HG02981 (cell line): Measurements from ENCODE around the gene KCNH2.

Source experiments
- ATAC-seq: cut with Tn5 transposase; IDR thresholded peaks from one replicate; pipeline ENCODE4 v1.9.1; 2021; ENCODE audit warnings: mild to moderate bottlenecking, moderate library complexity; ENCODE audit not compliant: unreplicated experiment

Gene KCNH2

DNA sequence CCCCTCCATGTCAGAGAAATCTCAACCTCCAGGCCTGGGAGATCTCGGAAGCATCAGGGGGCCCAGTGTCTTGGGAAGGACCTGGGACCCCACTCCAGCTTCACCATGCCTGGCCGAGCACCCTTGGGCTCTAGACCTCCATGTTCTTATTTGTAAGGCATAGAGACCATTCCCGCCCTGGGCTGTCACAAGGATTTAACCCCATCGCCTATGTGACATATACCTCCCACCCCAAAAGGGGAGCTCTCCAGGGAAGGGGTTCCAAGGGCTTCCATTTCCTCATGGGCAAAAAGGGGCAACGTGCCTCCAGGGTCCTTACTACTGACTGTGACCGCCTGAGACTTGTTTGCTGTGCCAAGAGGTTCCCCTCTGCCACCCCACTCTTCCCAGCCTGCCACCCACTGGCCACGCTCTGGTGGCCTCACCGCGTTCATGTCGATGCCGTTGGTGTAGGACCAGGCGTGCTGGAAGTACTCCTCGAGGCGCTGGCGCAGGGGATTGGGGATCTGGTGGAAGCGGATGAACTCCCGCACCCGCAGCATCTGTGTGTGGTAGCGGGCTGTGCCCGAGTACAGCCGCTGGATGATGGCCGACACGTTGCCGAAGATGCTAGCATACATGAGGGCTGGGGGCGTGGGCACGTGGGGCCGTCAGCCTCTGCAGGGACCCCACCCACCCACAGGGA, 27.5 kb downstream of the KCNH2 start:
- no peak for ATAC-seq

DNA sequence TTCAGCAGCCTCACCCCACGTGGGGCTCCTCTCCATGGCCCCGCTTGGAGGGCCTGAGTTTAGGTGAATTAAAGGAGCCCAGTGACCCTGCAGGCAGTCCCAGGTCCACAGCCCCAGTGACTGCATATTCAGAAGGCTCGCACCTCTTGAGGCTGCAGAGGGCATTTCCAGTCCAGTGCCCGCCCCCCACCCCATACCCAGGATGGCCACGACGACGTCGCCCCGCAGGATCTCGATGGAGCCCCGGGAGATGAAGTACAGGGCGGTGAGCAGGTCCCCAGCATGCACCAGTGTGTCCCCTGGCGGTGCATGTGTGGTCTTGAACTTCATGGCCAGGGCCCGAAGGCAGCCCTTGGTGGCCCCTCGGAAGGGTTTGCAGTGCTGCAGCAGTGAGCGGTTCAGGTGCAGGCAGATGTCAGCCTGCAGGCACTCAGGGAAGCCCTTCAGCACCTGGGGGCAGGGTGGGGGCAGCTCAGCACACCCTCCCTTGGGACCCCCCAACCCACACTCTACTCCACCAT, 28.1 kb downstream of the KCNH2 start:
- no peak for ATAC-seq

DNA sequence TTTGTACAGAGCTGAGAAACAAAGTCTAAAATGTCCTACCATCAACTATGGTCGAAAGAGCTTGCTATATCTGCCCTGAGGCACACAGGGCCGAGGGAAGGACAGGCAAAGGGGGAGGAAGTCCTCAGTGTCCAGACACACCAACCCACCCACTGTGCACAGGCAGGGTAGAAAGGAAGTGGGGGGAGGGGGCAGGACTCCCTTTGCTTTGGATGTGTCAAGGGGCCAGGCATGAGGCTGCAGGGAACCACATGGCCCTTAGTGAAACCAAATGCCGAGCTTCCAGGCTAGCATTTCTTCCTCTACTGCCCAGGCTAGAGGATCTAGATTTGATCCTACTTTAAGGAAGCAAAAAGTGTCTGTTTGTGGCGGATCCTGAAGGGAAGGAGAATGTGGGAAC, 28.6 kb downstream of the KCNH2 start:
- no peak for ATAC-seq

DNA sequence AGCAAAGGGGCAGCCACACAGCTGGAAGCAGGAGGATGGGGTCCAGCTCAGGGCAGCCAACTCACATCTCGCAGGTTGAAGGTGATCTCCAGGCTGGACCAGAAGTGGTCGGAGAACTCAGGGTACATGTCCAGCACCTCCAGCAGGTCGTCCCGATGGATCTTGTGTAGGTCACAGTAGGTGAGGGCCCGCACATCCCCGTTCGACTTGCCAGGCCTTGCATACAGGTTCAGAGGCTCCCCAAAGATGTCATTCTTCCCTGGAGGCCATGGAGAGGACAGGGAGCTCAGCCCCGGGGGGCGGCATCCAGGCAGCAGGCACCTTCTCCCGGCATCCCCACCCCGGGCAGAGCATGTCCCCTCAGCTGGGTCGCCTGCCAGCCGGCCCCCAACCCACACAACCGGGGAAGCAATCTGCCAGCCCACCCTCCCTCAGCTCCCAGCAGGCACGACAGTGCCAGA, 29.3 kb downstream of the KCNH2 start:
- no peak for ATAC-seq

DNA sequence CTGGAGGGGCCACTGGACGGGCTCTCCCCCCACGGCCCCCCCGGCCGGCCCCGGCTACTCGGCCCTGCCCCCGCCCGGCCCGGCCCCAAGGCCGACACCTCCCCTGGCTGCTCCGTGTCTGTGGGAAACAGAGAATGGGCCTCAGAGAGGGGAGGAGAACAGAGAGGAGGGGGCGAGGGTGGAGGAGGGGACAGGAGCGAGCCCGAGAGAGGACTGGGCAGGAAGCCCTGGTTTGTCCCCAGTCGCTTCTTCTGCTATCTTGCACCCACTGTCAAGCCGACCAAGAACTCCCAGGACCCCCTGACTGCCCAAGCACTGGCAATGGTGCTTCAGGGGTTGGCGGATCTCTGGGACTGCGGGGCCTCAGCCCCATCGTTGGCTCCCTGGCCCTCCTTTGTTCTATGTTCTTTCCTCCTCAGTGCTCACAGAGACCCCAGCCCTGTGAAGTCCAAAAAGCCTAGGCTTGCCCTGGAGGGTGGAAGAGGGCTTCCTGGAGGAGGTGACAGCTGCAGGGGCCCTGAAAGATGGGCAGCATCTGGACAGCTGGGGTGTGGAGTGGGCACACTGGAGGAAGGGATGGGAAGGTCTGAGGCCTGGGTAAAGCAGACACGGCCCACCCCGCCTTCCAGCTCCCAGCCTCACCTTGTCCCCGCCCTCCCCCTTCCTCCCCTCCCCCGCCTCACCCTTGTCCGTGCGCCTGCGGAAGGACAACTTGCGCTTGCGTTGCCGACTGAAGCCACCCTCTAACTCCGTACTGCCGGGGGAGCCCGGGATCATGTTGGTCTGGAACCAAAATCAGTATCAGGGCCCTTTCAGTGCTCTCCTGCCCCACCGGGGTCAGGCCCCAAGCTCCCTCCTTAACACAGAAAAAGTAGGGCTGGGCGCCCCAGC, 30.1 kb downstream of the KCNH2 start:
- no peak for ATAC-seq

DNA sequence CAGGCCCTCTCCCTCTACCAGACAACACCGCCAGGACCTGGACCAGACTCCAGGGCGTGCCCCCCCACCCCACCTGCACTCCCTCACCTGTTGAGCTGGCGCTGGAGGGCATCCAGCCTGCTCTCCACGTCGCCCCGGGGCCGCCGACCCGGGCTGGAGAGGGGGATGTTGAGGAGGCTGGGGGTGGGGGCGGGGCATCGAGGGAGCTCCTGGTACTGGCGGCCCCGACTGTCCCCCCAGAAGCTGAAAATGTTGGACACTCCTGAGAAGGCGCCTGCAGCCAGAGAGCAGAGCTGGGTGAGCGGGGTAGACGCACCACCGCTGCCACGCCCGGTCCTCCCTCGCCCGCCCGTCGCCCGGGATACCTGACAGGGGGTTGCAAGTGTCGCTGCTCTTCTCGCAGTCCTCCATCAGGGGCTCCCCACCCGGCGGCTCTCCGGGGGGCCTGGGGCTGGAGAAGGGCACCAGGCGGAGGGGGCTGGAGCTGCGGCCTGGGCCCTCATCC, 30.8 kb downstream of the KCNH2 start:
- no peak for ATAC-seq

DNA sequence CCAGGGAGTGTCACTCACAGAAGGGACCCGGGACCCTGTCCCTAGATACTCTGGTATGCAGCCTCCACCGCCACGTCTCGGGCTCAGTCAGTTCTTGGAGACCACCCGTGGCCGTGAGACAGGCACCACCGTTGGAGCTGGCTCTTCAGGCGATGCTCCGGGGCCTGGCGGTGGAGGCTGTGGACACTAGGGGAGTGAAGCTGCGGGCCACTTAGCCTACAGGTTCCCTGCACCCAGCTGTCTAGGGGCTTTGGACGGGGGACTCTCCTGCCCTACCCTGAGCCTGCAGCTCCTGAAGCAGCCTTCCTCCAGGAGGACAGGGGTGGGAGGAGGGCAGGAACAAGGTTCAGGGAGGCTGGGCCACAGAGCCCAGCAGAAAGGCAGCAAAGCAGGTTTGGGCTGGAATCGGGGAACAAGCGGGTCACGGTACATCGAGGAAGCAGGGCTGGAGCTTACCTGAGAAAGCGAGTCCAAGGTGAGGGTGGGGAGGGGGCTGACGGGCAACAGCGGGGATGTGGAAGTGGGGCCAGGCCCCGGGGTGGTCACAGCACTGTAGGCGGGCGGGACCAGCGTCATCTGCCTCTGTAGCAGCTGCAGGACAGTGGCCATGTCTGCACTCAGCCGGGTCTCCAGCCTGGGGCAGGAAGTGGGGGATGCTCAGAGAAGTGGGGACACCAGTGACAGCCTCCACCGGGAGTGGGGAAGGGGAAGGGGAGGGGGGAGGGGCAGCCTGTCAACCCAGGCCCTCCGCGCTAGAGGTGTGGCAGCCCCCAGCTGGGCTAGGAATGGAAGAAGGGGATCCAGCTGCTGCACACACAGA, 31.5 kb downstream of the KCNH2 start:
- no peak for ATAC-seq

DNA sequence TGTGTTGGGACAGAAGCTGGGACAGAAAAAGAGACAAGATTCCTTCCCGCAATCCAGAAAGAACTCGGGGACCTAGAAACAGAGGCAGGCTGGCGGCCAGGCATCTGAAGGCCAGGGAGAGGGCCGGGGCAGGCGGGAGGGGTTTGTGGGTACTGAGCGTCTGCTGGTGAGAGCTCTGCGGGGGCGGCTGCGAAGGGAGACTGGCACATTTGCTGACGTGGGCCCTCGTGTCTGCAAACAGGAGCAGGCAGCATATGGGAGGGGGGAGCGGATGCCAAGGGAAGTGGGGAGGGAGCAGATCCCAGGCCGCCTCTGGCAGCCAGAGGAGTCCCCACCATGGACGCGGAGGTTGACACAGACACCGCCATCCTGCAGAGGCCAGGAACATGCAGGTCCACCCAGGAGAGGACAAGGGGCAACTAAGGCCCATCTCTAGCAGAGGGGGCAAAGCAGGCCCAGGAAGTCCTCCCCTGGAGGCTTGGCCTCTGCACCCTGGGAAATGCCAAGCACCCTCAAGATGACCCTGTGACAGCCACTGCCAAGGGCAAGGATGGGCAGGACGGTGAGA, 32.2 kb downstream of the KCNH2 start:
- ATAC-seq, result no peak

DNA sequence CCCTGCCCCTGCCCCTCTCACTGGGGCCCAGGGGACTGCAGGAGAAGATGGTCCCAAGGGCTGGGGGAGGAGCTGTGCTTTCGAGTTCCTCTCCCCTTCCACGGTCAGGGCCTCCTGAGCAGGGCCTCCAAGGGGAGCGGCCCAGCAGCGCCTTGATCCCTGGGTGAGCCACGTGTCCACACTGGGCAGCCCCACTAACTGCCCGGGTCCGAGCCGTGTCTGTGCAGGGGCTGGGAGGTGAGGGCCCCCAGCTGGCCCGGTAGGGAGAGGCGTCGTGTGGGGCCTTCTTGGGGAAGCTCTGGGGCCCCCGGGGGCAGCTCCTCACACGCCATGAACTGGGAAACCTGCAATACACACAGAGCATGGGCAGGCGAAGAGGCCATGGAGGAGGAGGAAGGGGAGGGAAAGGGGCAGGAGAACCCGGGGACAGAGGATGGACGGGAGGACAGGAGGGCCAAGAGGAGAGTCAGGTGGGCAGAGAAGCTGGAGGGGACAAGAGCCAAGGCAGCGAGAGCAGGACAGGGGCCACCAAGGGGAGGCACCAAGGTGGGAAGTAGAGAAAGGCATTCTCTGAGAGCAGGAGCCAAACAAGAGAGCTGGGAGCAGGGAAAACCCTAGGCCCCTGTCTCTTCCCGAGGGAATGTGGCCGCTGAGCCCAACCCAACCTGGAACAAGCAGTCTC, 32.8 kb downstream of the KCNH2 start:
- ATAC-seq, result no peak

DNA sequence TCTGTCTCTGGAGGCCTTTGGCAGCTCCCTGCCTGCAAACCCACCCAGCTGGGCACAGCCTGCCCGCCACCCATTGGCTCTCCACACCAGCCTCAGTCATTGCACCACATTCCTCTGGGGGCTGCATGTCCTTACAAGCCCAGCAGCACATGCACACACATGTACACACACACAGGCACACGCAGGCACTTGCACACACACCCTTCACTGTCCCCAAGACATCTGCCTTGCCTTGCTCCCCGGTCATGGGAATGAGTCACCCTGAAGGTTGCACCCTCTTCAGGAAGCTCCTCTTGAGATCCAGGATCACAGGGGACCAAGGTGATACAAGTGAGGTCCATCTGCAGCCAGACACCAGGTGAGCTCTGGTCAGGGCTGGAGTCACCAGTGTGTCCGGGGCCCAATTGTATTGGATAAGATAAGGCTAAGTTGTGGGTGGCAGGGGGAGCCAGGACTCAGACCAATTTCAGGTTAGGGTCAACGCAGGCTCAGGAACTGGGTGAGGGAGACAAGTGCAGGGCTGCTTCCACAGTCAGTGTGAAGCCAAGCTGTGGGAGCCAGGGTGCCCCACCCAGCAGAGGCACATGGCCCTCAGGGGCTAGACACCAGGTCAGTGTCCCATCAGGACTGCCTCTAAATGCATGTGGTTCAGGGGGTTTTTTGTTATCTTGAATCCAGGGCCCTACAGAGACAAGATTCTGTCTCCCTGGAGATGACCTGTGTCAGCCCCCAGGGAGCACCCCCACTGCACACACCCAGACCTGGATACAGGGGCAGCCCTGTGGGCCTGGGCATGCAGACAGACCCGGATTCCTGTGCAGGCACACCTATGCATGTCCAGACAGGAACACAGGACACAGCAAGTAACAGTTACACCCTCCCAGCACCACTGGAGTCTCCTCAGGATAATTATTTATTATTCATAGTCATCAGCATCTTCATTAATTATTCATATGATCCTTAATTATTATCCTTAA, 33.8 kb downstream of the KCNH2 start:
- ATAC-seq, result no peak

DNA sequence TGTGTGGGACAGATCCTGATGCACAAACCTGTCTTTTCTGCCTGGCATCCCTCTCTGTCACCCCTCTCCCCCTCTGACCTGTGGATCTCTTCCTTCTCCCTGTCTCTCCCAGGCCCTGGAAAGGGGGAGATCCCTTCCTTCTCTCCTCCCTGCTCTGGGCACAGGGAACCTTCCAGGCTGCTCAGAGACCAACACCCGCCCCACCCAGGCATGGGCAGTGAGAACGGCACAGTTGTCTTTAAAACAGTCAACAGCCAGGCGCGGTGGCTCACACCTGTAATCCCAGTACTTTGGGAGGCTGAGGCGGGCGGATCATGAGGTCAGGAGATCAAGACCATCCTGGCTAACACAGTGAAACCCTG, 34.7 kb downstream of the KCNH2 start:
- no peak for ATAC-seq

DNA sequence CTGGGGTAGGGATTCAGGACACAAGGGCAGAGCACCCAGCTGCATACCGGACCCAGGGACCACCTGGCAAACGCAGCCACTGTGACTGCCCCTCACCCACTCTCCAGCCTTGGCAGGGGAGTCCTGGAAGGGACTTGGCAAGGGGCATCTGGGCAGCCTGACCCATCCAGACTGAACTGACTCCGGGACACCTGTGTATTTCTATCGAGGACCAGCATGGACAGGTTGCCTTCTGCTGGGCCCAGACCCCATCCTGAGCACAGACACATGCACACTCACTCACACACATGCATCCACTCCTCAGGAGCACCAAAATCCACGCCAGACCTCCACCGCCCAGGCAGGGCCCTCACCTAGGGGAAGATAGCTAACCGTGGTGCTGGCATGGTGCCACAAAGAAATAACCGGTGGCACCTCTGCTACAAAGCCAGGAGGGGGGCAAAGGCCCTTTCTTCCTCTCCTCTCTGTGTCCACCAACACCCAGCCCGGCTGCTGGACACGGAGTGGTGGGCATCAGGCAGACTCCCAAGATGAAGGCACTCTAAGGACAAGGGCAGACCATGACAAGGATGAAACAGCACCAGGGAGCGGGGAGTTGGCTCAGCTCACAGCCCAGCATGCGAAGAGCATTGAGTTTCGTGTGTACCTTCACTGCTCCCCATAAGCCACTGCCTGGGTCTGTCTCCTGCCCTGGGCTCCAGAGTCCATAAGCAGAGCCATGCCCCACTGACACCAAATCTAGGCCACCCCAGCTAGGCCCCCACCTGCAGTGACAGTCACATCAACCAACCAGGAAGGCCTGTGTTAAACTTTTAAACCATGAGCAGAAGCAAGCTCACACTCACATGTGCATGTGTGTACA, 35.3 kb downstream of the KCNH2 start:
- ATAC-seq, result no peak

DNA sequence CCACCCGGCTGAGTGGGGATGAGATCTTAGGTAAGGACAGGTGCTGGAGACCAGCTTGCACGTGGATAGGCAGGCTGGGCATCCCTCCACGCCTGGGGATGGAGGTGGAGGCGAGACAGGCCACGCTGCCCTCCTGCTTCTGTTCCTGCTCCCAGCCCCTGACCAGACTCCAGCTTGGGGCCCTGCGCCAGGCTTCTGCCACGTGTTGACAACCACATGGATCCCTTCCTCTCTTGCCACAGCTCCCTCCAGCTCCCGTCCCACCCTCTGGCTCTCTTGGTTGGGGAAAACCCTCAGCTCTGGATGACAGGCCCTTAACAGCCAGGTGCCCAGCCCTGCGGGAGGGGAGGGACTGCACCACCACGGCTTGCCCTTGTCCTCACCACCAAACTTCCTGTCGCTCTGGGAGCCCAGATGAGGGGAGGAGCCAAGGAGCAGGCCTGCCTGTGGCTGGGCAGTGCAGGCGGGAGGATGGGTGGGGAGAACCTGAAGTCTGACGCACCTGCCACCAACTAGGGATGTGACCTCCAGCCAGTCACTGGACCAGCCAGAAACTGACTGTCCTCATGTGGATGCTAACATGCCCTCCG, 36.0 kb downstream of the KCNH2 start:
- ATAC-seq, result no peak

DNA sequence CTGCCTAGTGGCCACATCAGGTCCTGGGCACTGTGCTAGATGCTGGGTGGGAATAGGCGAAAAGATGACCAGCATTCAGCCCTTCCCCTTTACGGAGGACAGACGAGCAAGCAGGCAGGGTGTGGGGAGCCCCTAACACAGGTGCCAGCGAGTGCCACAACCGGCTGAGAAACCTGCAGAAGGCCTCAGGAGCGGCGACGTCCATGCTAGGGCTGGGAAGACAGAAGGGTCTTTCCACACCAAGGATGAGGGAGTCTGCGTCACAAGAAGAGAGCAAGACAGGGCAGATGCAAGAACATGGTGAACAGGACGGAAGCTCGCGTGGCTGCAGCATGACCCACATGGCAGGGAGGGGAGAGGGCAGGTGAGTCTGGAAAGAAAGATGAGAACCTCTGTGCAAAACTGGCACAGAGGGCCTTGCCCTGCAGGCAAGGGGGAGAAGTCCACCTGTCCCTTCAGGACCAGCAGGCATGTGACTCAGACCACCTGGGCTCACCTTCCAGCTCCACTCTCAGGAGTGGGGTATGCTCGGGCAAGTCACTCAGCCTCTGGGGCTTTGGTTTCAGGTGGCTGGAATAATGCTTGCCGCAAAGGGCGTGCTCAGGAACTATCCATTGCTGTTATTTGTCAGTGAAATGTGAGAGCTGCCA, 36.6 kb downstream of the KCNH2 start:
- ATAC-seq, result no peak

DNA sequence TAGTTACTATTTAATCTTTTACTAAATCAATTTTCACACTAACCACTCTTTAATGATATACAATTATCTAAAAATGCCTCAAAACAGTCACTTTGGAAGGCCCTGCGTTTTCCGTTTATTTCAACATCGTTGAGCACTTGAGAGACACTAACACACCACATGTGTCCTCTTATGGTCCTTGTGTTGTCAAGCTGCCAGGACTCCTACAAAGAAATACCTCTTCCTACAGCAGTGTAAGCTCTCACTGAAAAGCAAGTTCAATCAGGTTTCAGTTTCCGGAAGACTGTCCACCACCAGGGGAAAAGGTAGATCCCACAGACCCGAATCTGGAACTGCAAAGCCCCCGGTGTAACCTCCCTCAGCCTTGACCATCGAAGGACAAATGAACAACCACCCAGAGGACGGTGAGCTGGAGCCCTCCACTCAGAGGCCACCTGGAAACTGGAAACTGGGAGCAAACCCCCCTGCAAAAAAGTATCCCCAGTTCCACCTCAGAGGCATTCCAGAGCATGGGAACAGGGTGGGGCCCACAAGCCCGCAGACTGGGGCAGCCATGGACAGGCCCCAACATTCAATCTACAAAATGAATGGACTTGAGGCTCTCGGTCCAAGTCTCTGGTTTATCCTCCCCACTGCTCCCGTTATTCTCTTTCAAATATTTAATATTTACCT, 37.6 kb downstream of the KCNH2 start:
- ATAC-seq, result no peak

DNA sequence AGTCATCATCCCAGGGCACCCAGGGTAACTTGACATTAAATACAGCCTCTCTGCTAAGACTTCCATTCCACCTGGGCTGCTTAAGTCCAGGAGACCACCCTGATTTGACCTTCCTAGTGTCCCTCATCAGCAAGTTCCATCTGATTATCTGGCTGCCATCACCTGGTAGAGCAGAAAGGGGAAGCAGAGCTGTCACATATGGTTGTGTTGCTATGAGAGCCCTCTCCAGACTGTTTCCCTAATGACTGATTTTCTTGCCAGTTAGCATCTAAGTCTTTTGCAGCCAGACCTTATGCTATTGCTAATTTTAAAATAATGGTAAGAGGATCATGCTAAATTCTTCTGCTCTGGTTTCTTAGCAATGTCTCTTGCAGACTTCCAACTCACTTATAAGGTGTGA, 38.7 kb downstream of the KCNH2 start:
- no peak for ATAC-seq

DNA sequence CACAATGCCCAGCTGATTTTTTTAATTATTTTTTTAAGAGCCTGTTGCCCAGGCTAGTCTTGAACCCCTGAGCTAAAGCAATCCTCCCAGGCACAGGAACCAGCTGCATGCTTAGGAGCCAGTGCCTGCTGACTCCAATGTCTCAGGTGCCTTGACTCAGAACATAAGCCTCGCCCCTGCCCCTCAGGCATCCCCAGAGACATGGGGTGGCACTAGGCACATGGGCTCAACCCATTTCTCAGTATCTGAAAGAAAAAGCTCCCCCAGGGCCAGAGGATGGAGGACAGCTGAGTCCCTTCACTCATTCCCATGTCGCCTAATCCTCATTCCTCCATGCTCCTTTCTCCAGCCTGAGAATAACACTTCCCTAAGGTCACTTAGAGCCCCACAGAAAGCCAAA, 39.1 kb downstream of the KCNH2 start:
- no peak for ATAC-seq
